ENCODE data around the gene ANKRD29.

DNA sequence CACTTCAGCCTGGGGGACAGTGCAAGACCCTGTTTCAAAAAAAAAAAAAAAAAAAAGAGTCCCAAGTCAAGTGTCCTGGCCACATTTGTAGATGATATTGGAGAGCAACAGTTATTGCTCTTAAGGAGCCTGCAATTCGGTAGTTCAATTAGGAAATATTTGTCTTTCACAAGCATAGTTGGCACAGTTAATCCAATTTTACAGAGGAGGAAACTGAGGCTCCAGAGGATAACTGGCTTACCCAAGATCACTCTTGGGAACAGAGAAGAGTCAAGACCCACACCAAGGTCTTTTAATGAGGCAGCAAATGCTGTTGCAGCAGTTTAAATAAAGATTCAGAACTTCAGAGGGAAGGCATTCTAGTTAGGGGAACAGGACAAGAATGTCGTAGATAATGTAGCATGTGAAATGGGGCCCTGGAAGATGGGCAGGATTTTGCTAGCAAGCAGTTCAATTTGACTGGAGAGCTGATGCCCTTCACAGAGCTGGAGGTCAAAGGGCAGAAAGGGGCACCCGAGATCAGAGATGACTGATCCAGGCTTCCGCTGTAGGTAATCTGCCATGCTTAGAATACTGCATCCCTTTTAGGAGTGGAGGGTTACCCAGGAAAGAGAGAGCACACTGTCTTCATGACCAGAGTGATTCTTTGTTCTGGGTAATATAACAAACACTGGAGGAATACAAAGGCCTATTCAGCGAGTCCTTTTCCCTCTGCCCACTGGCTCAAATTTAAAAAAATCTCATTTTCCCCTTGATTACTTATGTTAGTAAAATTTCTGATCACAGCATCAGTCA lies 79.4 kb downstream of the ANKRD29 start:
- TF ChIP-seq, protein P1, sequence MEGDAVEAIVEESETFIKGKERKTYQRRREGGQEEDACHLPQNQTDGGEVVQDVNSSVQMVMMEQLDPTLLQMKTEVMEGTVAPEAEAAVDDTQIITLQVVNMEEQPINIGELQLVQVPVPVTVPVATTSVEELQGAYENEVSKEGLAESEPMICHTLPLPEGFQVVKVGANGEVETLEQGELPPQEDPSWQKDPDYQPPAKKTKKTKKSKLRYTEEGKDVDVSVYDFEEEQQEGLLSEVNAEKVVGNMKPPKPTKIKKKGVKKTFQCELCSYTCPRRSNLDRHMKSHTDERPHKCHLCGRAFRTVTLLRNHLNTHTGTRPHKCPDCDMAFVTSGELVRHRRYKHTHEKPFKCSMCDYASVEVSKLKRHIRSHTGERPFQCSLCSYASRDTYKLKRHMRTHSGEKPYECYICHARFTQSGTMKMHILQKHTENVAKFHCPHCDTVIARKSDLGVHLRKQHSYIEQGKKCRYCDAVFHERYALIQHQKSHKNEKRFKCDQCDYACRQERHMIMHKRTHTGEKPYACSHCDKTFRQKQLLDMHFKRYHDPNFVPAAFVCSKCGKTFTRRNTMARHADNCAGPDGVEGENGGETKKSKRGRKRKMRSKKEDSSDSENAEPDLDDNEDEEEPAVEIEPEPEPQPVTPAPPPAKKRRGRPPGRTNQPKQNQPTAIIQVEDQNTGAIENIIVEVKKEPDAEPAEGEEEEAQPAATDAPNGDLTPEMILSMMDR (conservative IDR thresholded peaks at IDR 0.05) = no peak
- no peak for TF ChIP-seq EZH2 (IDR thresholded peaks at IDR 0.05; ENCODE audit: low read depth)
